ENCODE data around the gene HOTAIR.
A peak's percentile ranks its signal among the peaks of the same experiment; 100 is the strongest.

Gene HOTAIR

GRCh38 chr12:53939141-53940108, 35.3 kb downstream of the HOTAIR start:
- DNase-seq, result no peak

GRCh38 chr12:53938326-53939140, 36.2 kb downstream of the HOTAIR start, which contains the start of gene HOXC13:
Gene HOXC13 (plus strand): TSS chr12:53938831. CDS start chr12:53938907, 76 bp downstream.
- peak; percentile 79 for DNase-seq

GRCh38 chr12:53937596-53938325, 37.0 kb downstream of the HOTAIR start:
- DNase-seq, result no peak

- no peak for DNase-seq
Measured at GRCh38 chr12:53937099-53937498, 37.7 kb downstream of the HOTAIR start.

GRCh38 chr12:53935383-53936341, 39.1 kb downstream of the HOTAIR start:
- DNase-seq, result no peak

GRCh38 chr12:53932915-53933314, 41.8 kb downstream of the HOTAIR start:
- no peak for DNase-seq

- DNase-seq, result no peak
Measured at GRCh38 chr12:53931844-53932581, 42.7 kb downstream of the HOTAIR start.

GRCh38 chr12:53930591-53931255, 44.0 kb downstream of the HOTAIR start:
- no peak for DNase-seq

GRCh38 chr12:53929527-53929926, 45.2 kb downstream of the HOTAIR start:
- DNase-seq, result no peak

GRCh38 chr12:53928054-53928835, 46.5 kb downstream of the HOTAIR start:
- no peak for DNase-seq

GRCh38 chr12:53927220-53928029, 47.3 kb downstream of the HOTAIR start:
- DNase-seq, result no peak

GRCh38 chr12:53924521-53925405, 50.0 kb downstream of the HOTAIR start:
- DNase-seq, result no peak

- no peak for DNase-seq
Measured at GRCh38 chr12:53916788-53917655, 57.7 kb downstream of the HOTAIR start.
